GM12864 (cell line): ENCODE data around the gene RRH.

ENCODE experiments used
- DNase-seq: peaks from one replicate; pipeline ENCODE4 v3.0.0-alpha.2; 2011; ENCODE audit warnings: low read depth
- H3K4me3 ChIP-seq: 2 replicates; pipeline ENCODE4 v1.5.1; 2011; ENCODE audit warnings: mild to moderate bottlenecking, low read depth, low read length, control low read depth
- TF ChIP-seq, protein P1 (sequence below): IDR thresholded peaks from 2 replicates; pipeline ENCODE4 v1.5.1; 2011; ENCODE audit warnings: low read depth, mild to moderate bottlenecking, moderate library complexity, low read length, control low read depth, inconsistent platforms; ENCODE audit errors: missing control alignments

Gene RRH

DNA sequence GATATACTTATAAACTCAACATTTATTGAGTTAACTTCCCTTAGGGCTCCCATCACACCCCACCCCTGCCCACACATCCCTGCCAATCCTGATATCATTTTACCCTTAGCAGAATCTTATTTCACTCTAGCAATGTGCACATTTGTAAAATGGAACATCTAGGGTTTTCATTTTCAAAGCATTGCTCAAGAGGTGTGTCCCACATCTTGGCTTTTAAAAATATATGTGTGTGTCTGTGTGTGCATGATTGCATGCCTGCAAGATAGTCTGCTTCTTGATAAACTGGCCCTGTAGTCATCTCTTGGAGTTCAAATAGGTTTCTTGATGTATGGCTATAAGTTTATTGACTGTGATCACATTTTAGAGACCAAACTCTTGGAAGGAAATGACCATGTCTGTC, 58.5 kb downstream of the RRH start:
- DNase-seq, result no peak
- TF ChIP-seq, protein P1, sequence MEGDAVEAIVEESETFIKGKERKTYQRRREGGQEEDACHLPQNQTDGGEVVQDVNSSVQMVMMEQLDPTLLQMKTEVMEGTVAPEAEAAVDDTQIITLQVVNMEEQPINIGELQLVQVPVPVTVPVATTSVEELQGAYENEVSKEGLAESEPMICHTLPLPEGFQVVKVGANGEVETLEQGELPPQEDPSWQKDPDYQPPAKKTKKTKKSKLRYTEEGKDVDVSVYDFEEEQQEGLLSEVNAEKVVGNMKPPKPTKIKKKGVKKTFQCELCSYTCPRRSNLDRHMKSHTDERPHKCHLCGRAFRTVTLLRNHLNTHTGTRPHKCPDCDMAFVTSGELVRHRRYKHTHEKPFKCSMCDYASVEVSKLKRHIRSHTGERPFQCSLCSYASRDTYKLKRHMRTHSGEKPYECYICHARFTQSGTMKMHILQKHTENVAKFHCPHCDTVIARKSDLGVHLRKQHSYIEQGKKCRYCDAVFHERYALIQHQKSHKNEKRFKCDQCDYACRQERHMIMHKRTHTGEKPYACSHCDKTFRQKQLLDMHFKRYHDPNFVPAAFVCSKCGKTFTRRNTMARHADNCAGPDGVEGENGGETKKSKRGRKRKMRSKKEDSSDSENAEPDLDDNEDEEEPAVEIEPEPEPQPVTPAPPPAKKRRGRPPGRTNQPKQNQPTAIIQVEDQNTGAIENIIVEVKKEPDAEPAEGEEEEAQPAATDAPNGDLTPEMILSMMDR, result no peak
- no peak overlapping the region for H3K4me3 ChIP-seq

GRCh38 chr4:109887071-109887470, 59.3 kb downstream of the RRH start:
- DNase-seq, result no peak
- TF ChIP-seq, protein P1, result no peak
- H3K4me3 ChIP-seq, result no peak overlapping the region

- DNase-seq, result no peak
- TF ChIP-seq, protein P1, result no peak
- H3K4me3 ChIP-seq, result no peak overlapping the region
Measured at GRCh38 chr4:109890076-109890475, 62.3 kb downstream of the RRH start.
